Activated naive CD4-positive, alpha-beta T cell treated with anti-CD3 and anti-CD28 coated beads, Interleukin-2, amount 50 U/mL, for 24 hours (primary cell): ENCODE measurements around the gene URAD.
"Not testable (repeated sequence)": the region's sequence is repeated elsewhere in the genome, so short reads cannot be mapped to it uniquely, and the experiment has no call there.

ENCODE experiments used
- H3K27ac Mint-ChIP-seq: one replicate; pipeline ENCODE4 v1.8.0; 2021; ENCODE audit warnings: mild to moderate bottlenecking, mixed read lengths
- H3K27me3 Mint-ChIP-seq: one replicate; pipeline ENCODE4 v1.8.0; 2021; ENCODE audit warnings: mixed read lengths
- H3K36me3 Mint-ChIP-seq: one replicate; pipeline ENCODE4 v1.8.0; 2021; ENCODE audit warnings: mixed read lengths
- H3K4me1 Mint-ChIP-seq: one replicate; pipeline ENCODE4 v1.8.0; 2021; ENCODE audit warnings: mixed read lengths
- H3K4me3 Mint-ChIP-seq: one replicate; pipeline ENCODE4 v1.8.0; 2021; ENCODE audit warnings: mild to moderate bottlenecking, mixed read lengths
- H3K9me3 Mint-ChIP-seq: one replicate; pipeline ENCODE4 v1.8.0; 2021; ENCODE audit warnings: mixed read lengths

Gene URAD

DNA sequence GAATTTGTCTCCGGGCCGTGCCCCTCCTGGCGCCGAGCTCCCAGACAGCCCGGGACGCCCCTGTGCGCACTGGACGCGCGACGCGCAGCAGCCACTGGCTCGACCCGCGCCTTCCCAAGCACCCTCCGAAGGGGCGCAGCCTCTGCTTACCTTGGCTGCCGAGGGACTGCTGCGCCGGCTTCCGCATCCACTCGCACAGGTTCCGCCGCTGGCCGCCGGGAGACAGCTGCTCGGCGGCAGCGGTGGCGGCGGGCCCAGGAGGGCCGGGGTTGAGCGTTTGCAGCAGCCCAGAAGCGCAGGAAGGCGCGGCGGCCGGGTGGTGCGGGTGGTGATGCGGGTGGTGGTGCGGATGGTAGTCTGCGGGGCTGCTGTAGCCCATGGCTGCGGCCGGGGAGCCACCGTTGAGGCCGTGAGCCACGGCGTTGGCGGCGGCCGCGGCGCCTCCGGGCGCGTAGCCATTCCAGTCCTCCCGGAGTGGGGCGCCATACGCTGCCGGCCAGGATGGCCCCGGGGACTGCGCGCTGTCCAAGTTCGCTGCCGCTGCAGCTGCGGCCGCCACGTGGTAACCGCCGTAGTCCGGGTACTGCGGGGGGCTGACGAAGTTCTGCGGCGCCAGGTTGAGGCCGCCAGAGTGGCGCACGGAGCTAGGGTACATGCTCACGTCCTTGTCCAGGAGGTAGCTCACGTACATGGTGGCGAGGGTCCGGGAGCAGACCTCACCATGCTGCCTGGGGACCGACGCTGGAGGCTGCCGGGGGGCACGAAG, 20.0 kb downstream of the URAD start:
- H3K4me3 Mint-ChIP-seq = no peak overlapping the region
- H3K4me1 Mint-ChIP-seq = peaks cover 15% of the 10 kb centered on the region
- peaks cover 64% of the 10 kb centered on the region for H3K27me3 Mint-ChIP-seq
- H3K9me3 Mint-ChIP-seq = no peaks in the 10 kb centered on the region
- H3K36me3 Mint-ChIP-seq = no peaks in the 10 kb centered on the region
- no peak overlapping the region for H3K27ac Mint-ChIP-seq

DNA sequence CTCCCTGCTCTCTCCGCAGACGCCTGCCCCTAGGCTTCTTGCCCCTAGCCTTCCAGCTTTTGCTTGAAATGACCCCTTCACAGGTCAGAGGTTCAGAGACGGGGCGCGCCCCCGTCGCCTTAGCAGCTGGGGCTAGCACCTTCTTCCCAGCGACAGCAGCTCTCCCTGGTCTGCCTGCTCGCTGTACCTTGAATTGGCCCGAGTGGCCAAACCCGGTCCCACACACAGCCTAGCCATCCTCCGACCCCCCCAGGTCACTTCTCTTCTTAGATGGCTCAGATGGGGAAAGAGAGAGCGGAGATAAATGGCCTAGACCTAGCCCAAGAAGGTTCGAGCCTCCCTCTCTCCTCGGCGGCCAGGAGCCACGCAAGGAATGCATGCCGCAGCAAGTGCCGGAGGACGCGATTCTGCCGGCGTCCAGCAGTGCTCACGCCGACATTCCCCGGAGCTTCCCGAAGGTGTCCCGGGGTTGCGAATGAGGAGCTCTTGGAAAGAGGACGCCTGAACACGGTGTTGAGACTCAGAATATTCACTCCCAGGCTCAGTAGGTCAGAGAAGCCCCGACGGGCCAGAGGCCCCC, 20.7 kb downstream of the URAD start:
- Mint-ChIP-seq H3K4me3 (peak overlapping the region; percentile 30), H3K27ac (no peak overlapping the region), H3K36me3 (no peaks in the 10 kb centered on the region), H3K27me3 (peaks cover 63% of the 10 kb centered on the region), H3K9me3 (no peaks in the 10 kb centered on the region), H3K4me1 (peaks cover 15% of the 10 kb centered on the region)

DNA sequence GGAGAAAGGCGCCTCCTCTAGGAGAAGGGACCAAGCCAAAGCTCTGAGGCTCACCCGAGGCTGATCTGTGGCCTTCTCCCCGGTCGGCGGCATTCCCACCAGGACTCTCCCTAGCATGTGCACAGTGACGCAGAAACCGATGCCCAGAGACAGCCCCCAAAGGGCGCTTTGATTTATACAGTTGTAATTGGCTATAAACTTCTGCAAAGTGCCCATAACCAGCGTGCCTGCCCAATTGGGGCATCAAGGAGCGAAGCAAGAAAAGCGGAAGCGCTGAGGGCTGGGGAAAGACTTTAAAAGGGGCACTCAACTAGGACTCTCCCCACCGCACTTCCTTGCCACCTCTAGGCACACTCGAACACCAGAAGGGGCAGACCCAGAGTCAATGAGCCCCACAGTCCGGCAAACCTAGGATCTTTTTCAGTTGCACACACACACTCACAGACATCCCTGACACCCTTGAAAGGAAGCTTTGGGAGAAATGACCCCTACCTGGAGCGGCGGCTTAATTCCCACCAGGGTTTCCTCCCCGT, 21.2 kb downstream of the URAD start:
- peaks cover 15% of the 10 kb centered on the region for H3K4me1 Mint-ChIP-seq
- H3K9me3 Mint-ChIP-seq = no peaks in the 10 kb centered on the region
- H3K36me3 Mint-ChIP-seq = no peaks in the 10 kb centered on the region
- H3K4me3 Mint-ChIP-seq = no peak overlapping the region
- H3K27ac Mint-ChIP-seq = no peak overlapping the region
- peaks cover 65% of the 10 kb centered on the region for H3K27me3 Mint-ChIP-seq

- Mint-ChIP-seq H3K9me3 (no peaks in the 10 kb centered on the region), H3K27ac (no peak overlapping the region), H3K27me3 (peaks cover 66% of the 10 kb centered on the region), H3K36me3 (no peaks in the 10 kb centered on the region), H3K4me1 (peaks cover 15% of the 10 kb centered on the region), H3K4me3 (no peak overlapping the region)
Observed at GRCh38 chr13:27966641-27967202, 21.8 kb downstream of the URAD start.

- Mint-ChIP-seq H3K4me1 (peaks cover 15% of the 10 kb centered on the region), H3K36me3 (no peaks in the 10 kb centered on the region), H3K27me3 (peaks cover 64% of the 10 kb centered on the region), H3K4me3 (no peak overlapping the region), H3K9me3 (no peaks in the 10 kb centered on the region), H3K27ac (no peak overlapping the region)
Observed at GRCh38 chr13:27965740-27966640, 22.5 kb downstream of the URAD start.

DNA sequence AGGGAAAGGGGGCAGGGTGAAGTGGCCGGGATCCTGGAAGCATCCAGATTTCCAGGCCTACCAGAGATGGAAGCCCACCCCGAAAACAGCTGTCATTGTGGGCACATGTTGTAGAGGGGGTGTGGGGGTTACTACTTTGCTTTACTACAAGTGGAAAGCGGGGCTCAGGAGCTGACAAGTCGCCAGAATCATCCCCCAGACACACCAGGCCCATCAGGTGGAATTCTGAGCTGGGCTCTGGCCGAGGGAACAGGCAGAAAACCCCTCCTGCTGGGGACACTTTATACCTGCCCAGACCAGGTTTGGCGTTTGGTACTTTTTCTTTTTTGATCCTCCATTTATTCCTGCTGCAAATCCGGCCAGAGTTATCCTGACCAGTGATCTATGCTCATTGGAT, 23.2 kb downstream of the URAD start:
- Mint-ChIP-seq H3K27me3 (peaks cover 59% of the 10 kb centered on the region), H3K9me3 (no peaks in the 10 kb centered on the region), H3K36me3 (no peaks in the 10 kb centered on the region), H3K4me3 (no peak overlapping the region), H3K4me1 (peaks cover 15% of the 10 kb centered on the region), H3K27ac (no peak overlapping the region)

GRCh38 chr13:27964741-27965323, 23.7 kb downstream of the URAD start:
- no peaks in the 10 kb centered on the region for H3K9me3 Mint-ChIP-seq
- no peak overlapping the region for H3K27ac Mint-ChIP-seq
- H3K4me3 Mint-ChIP-seq = no peak overlapping the region
- peaks cover 20% of the 10 kb centered on the region for H3K4me1 Mint-ChIP-seq
- H3K27me3 Mint-ChIP-seq = peaks cover 61% of the 10 kb centered on the region
- no peaks in the 10 kb centered on the region for H3K36me3 Mint-ChIP-seq

DNA sequence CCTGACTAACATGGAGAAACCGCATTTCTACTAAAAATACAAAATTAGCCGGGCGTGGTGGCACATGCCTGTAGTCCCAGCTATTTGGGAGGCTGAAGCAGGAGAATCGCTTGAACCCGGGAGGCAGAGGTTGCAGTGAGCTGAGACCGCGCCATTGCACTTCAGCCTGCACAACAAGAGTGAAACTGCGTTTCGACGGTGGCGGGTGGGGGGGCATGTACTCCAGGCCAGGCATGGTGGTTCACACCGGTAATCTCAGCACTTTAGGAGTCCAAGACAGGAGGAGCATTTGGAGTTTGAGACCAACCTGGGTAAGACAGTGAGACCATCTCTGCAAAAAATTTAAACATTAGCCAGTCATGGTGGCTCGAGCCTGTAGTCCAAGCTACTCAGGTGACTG, 24.3 kb downstream of the URAD start:
- Mint-ChIP-seq H3K27me3 (peaks cover 59% of the 10 kb centered on the region), H3K4me1 (peaks cover 18% of the 10 kb centered on the region)
- H3K4me3 Mint-ChIP-seq, H3K27ac Mint-ChIP-seq, H3K9me3 Mint-ChIP-seq, H3K36me3 Mint-ChIP-seq: not testable (repeated sequence)

- Mint-ChIP-seq H3K9me3 (no peaks in the 10 kb centered on the region), H3K27ac (no peak overlapping the region), H3K4me3 (no peak overlapping the region), H3K36me3 (no peaks in the 10 kb centered on the region), H3K27me3 (peaks cover 63% of the 10 kb centered on the region), H3K4me1 (peaks cover 15% of the 10 kb centered on the region)
Observed at GRCh38 chr13:27963491-27963890, 25.0 kb downstream of the URAD start.

- H3K9me3 Mint-ChIP-seq = no peaks in the 10 kb centered on the region
- no peak overlapping the region for H3K4me3 Mint-ChIP-seq
- no peak overlapping the region for H3K27ac Mint-ChIP-seq
- peaks cover 63% of the 10 kb centered on the region for H3K27me3 Mint-ChIP-seq
- H3K4me1 Mint-ChIP-seq = peaks cover 14% of the 10 kb centered on the region
- no peaks in the 10 kb centered on the region for H3K36me3 Mint-ChIP-seq
Observed at GRCh38 chr13:27962982-27963381, 25.5 kb downstream of the URAD start.

DNA sequence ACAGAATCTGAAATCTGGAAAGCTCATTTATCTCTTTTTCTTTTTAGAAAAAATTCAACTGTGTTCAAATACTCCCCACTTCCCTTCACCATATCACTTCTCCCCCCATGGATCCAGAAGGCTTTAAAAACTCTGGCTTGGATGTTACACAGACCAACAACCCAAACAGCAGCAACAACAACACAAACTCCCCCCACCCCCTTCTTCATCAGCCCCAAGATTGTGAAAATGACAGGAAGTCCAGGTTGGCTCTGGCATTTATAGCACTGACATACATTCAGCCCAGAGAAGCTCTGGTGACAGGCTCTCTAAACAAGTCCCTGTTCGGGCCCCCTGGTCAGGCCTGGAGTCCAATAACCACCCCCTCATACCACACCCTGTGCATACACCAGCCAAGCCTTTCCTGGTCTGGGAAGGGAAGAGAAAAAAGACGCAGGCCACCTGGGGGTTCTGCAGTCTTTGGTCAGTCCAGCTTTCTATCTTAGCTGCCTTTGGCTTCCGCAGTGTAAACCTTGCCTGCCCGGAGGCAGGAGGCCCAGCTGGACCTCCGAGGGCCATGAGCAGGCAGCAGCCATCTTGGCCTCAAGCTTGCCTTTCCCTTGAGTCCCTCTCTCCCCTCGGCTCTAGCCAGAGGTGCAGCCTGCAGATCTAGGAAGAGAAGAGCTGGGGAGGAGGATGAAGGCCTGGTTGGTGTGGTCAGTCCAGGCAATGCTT, 26.2 kb downstream of the URAD start:
- no peaks in the 10 kb centered on the region for H3K9me3 Mint-ChIP-seq
- H3K4me1 Mint-ChIP-seq = peaks cover 7% of the 10 kb centered on the region
- no peak overlapping the region for H3K4me3 Mint-ChIP-seq
- peaks cover 60% of the 10 kb centered on the region for H3K27me3 Mint-ChIP-seq
- no peak overlapping the region for H3K27ac Mint-ChIP-seq
- H3K36me3 Mint-ChIP-seq = no peaks in the 10 kb centered on the region

GRCh38 chr13:27961227-27962085, 27.0 kb downstream of the URAD start:
- H3K4me3 Mint-ChIP-seq = peak overlapping the region; percentile 19
- peaks cover 4% of the 10 kb centered on the region for H3K4me1 Mint-ChIP-seq
- H3K27me3 Mint-ChIP-seq = peaks cover 61% of the 10 kb centered on the region
- H3K27ac Mint-ChIP-seq = no peak overlapping the region
- no peaks in the 10 kb centered on the region for H3K9me3 Mint-ChIP-seq
- no peaks in the 10 kb centered on the region for H3K36me3 Mint-ChIP-seq

- no peaks in the 10 kb centered on the region for H3K36me3 Mint-ChIP-seq
- no peaks in the 10 kb centered on the region for H3K9me3 Mint-ChIP-seq
- no peak overlapping the region for H3K27ac Mint-ChIP-seq
- peaks cover 4% of the 10 kb centered on the region for H3K4me1 Mint-ChIP-seq
- H3K4me3 Mint-ChIP-seq = peak overlapping the region; percentile 26
- H3K27me3 Mint-ChIP-seq = peaks cover 59% of the 10 kb centered on the region
Observed at GRCh38 chr13:27960362-27961226, 27.9 kb downstream of the URAD start.
